DMS79 treated with DMSO at 0.1 percent for 48 hours (cell line): Measurements from ENCODE around the gene ART4.

Experiments
- DNase-seq: peaks from one replicate; lab custom pipeline; 2025; lab: John Stamatoyannopoulos, UW

ART4 gene

GRCh38 chr12:14810167-14810952 is 33.0 kb downstream of the ART4 start:
- DNase-seq, result peak; percentile 70

- DNase-seq, result no peak
These were observed 39.5 kb downstream of the ART4 start for GRCh38 chr12:14803830-14804160.

GRCh38 chr12:14803011-14803829 is 40.1 kb downstream of the ART4 start, which contains the start of the genes C12orf60 and WBP11:
Gene C12orf60 (plus strand): TSS chr12:14803670. CDS start chr12:14822936, 19,266 bp downstream.
Gene WBP11 (minus strand): TSS chr12:14803478. CDS start chr12:14801383, 2,095 bp downstream.
- DNase-seq, result peak; percentile 99

- no peak for DNase-seq
These were observed 40.7 kb downstream of the ART4 start for GRCh38 chr12:14802721-14803010.

- no peak for DNase-seq
These were observed 41.1 kb downstream of the ART4 start for GRCh38 chr12:14802247-14802646.

GRCh38 chr12:14795028-14795448 is 48.3 kb downstream of the ART4 start:
- DNase-seq, result no peak

GRCh38 chr12:14785568-14785967 is 57.8 kb downstream of the ART4 start:
- no peak for DNase-seq

GRCh38 chr12:14784471-14784870 is 58.9 kb downstream of the ART4 start:
- no peak for DNase-seq

- DNase-seq, result no peak
These were observed 60.6 kb downstream of the ART4 start for GRCh38 chr12:14782756-14783155.

- DNase-seq, result no peak
These were observed 61.8 kb downstream of the ART4 start for GRCh38 chr12:14781563-14781962.

- DNase-seq, result no peak
These were observed 62.5 kb downstream of the ART4 start for GRCh38 chr12:14780859-14781258.

GRCh38 chr12:14779834-14780233 is 63.5 kb downstream of the ART4 start:
- DNase-seq, result no peak

GRCh38 chr12:14777271-14777670 is 66.1 kb downstream of the ART4 start:
- DNase-seq, result no peak

GRCh38 chr12:14776236-14776961 is 66.9 kb downstream of the ART4 start:
- no peak for DNase-seq

GRCh38 chr12:14775636-14775980 is 67.7 kb downstream of the ART4 start:
- no peak for DNase-seq
